DND-41 (cell line): Measurements from ENCODE around the gene ZNF653.

Experiments used
- ATAC-seq: fragments of 200-7000 bp; cut with Tn5 transposase; 3 replicates; pipeline ENCODE4 v1.9.1; 2021; ENCODE audit warnings: low read depth; ENCODE audit not compliant: insufficient read depth
- DNase-seq: peaks from one replicate; pipeline ENCODE4 v3.0.0-alpha.2; 2020
- H2AFZ ChIP-seq: 2 replicates; pipeline ENCODE4 v1.6.0; 2012; ENCODE audit warnings: low read depth, low read length
- H3K27ac ChIP-seq: 2 replicates; pipeline ENCODE4 v1.5.1; 2012; ENCODE audit warnings: low read length, inconsistent platforms
- H3K27me3 ChIP-seq: fragments of 200-600 bp; sonication (generic); 2 replicates; pipeline ENCODE4 v1.6.0; 2012; ENCODE audit warnings: low read length, mild to moderate bottlenecking, inconsistent platforms; ENCODE audit not compliant: insufficient read depth, poor library complexity
- H3K36me3 ChIP-seq: 2 replicates; pipeline ENCODE4 v1.5.1; 2012; ENCODE audit warnings: low read length, inconsistent platforms; ENCODE audit not compliant: insufficient read depth
- H3K4me1 ChIP-seq: 2 replicates; pipeline ENCODE4 v1.5.1; 2012; ENCODE audit warnings: mild to moderate bottlenecking, low read length; ENCODE audit not compliant: insufficient read depth
- H3K4me2 ChIP-seq: 2 replicates; pipeline ENCODE4 v1.6.0; 2012; ENCODE audit warnings: mild to moderate bottlenecking, moderate library complexity, low read length, inconsistent platforms; ENCODE audit not compliant: insufficient read depth
- H3K4me3 ChIP-seq, 2 experiments: fragments of 200-600 bp in 1 of 2; shearing (Covaris generic) in 1 of 2; 2 replicates each; pipeline ENCODE4 v1.5.1; 2012 to 2016; ENCODE audit warnings: inconsistent platforms in 2 of 2, low read length in 2 of 2, mild to moderate bottlenecking in 2 of 2, low read depth in 1 of 2, moderate library complexity in 1 of 2
- H3K79me2 ChIP-seq: 2 replicates; pipeline ENCODE4 v1.6.0; 2012; ENCODE audit warnings: low read length, inconsistent platforms; ENCODE audit not compliant: insufficient read depth
- H3K9ac ChIP-seq: 2 replicates; pipeline ENCODE4 v1.6.0; 2012; ENCODE audit warnings: low read depth, mild to moderate bottlenecking, inconsistent platforms, low read length, moderate library complexity
- H3K9me3 ChIP-seq: 2 replicates; pipeline ENCODE4 v1.5.1; 2012; ENCODE audit warnings: low read length, moderate library complexity, mild to moderate bottlenecking, inconsistent platforms; ENCODE audit not compliant: insufficient read depth, severe bottlenecking
- H4K20me1 ChIP-seq: 2 replicates; pipeline ENCODE4 v1.6.0; 2012; ENCODE audit warnings: low read length; ENCODE audit not compliant: insufficient read depth
- CTCF ChIP-seq: IDR thresholded peaks from 2 replicates; pipeline ENCODE4 v1.5.1; 2012; ENCODE audit warnings: borderline replicate concordance, low read length, moderate library complexity, mild to moderate bottlenecking; ENCODE audit not compliant: poor library complexity, severe bottlenecking; ENCODE audit errors: extremely low read depth
- EZH2 ChIP-seq: IDR thresholded peaks from 3 replicates; pipeline ENCODE4 v1.6.1; 2012; ENCODE audit warnings: borderline replicate concordance, low read depth, mild to moderate bottlenecking, moderate library complexity, low read length, inconsistent platforms; ENCODE audit not compliant: severe bottlenecking

Gene ZNF653

DNA sequence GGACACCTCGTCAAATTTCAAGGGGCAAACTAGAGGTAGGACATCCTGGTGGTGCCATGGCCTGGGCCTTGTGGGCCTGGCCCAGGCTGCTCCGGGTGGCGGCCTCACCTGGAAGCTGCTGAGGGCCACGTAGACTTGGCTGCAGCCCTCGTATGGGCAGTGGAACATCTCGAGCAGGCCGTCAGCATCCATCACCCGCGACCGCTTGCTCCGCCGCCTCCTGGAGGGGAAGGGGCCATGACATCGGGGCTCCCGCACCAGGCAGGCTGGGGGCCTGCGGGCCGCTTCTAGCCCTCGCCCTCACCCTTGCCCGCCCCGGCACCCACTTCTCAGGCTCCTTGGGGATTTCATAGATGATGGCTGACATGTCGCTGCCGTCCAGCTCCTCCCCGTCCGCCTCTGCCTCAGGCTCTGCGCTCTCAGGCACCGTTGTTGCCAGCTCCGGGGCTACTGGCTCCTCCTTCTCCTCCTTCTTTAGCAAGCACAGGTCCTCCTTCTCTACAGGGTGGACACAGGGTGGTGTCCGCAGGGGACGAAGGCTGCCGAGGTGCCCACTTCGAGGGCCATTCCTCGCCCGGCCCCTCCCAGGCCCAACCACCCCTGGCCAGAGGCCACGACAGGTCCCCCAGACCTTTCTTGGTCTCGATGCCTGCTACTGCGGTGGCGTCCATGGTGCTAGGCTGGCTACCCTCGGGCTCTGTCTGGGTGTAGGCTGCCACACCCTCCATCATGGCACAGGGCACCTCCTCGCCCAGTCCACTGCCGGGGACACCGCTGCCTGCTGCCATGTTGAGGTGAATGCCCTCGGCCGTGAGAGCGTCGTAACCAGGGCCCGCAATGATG is 18.8 kb downstream of the ZNF653 start:
- Histone ChIP-seq H3K4me2 (no peak overlapping the region), H3K27me3 (no peaks in the 10 kb centered on the region), H3K79me2 (no peaks in the 10 kb centered on the region), H3K4me3 (no peak overlapping the region), H3K4me1 (no peaks in the 10 kb centered on the region), H3K9ac (no peak overlapping the region), H4K20me1 (no peaks in the 10 kb centered on the region), H2AFZ (no peak overlapping the region), H3K36me3 (peaks cover 29% of the 10 kb centered on the region), H3K27ac (no peak overlapping the region), H3K9me3 (no peaks in the 10 kb centered on the region)
- no peak for TF ChIP-seq EZH2
- TF ChIP-seq CTCF: no peak
- no peak for DNase-seq
- no peak for ATAC-seq

DNA sequence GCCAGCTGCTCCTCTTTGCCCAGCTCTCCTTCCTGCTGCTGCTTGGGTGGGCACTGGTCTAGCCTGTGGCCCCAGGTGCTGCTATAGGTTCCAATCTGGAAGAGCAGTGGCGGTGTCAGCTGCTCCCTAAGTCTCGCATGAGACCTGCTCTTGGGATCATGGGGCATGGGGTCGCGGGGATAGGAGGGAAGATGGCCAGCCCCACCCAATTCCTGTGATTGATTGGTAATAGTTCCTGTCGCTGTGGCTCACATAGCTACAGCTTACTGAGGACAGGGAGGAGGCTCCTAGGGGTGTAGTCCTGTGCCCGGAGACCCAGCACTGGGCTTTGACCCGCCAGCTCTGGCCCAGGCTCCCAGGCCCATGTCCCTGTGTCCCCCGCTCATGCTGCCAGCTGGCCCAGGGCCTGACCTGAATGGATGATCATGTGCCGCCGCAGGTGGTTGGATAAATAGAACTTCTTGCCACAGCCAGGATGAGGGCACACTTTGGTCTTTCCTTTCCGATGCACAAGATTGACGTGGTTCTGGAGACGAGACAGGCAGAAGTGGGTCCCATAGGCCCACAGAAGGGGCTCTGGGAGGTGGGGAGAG is 20.3 kb downstream of the ZNF653 start:
- Histone ChIP-seq H3K9ac (no peak overlapping the region), H4K20me1 (no peaks in the 10 kb centered on the region; the same call in 1 of the 2 replicates), H3K4me2 (no peak overlapping the region), H3K27me3 (no peaks in the 10 kb centered on the region), H3K4me1 (no peaks in the 10 kb centered on the region), H3K9me3 (no peaks in the 10 kb centered on the region), H3K27ac (no peak overlapping the region), H2AFZ (no peak overlapping the region), H3K79me2 (no peaks in the 10 kb centered on the region), H3K36me3 (peaks cover 21% of the 10 kb centered on the region), H3K4me3 (no peak overlapping the region)
- TF ChIP-seq CTCF: no peak
- TF ChIP-seq EZH2: no peak
- DNase-seq: no peak
- no peak for ATAC-seq

DNA sequence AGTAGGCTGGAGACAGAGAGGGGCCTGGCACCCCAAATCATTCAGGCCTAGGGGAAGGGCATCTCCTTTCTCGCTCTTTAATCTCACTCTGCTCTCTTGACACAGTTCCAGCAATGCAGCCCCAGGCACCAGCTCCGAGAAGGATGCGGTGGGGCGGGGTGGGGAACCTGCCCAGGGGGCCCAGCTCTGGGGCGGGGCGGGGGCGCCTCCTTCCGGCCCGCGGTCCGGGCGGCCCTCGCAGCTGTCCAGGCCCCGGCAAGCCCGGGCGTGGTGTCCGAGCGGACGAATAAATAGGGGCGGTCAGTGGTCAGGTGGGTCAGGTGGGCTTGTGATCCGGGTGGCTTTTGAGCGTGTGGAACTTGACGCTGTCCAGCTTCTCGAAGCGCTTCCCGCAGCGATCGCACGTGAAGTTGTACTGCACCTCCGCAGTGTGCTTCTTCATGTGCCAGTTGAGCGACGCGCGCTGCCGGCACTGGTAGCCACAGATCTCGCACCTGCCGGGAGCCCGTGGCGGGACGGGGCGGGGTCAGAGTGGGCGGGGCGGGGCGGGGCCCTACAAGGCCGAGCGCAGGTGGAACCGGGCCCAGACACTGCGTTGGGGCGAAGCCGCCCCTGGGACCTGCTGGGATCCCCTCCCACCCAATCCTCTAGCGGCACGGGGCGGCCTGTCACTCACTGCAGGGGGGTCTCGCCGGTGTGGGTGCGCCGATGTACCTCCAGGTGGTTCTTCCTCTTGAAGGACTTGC is 22.1 kb downstream of the ZNF653 start:
- H3K27me3 ChIP-seq: no peaks in the 10 kb centered on the region
- H3K36me3 ChIP-seq: peaks cover 21% of the 10 kb centered on the region
- H3K4me3 ChIP-seq: no peak overlapping the region
- no peaks in the 10 kb centered on the region; the same call in 1 of the 2 replicates for H4K20me1 ChIP-seq
- H3K4me1 ChIP-seq: no peaks in the 10 kb centered on the region
- H3K27ac ChIP-seq: no peak overlapping the region
- H3K9ac ChIP-seq: no peak overlapping the region
- H3K79me2 ChIP-seq: no peaks in the 10 kb centered on the region
- TF ChIP-seq EZH2: no peak
- TF ChIP-seq CTCF: no peak
- DNase-seq (no peak), ATAC-seq (no peak)
- H2AFZ ChIP-seq: no peak overlapping the region
- no peaks in the 10 kb centered on the region for H3K9me3 ChIP-seq
- H3K4me2 ChIP-seq: no peak overlapping the region
